HepG2 (cell line): ENCODE data around the gene CDT1. TPM values are rescaled to one million over a fixed set of nuclear protein-coding genes. Genes with fewer than 3 reads are reported as not detected.

Source experiments
- ARID2 ChIP-seq: sonication (generic); formaldehyde crosslinking; IDR thresholded peaks from 2 replicates; pipeline ENCODE4 v1.8.1; 2022; ENCODE audit warnings: mild to moderate bottlenecking, missing genetic modification reagents, borderline replicate concordance
- ARNT ChIP-seq: fragments of 450-650 bp; IDR thresholded peaks from 2 replicates; pipeline ENCODE4 v1.6.1; 2017
- BCL6 ChIP-seq: IDR thresholded peaks from 2 replicates; pipeline ENCODE4 v1.6.1; 2016; ENCODE audit warnings: missing genetic modification reagents, missing compliant biosample characterization
- CC2D1A ChIP-seq: sonication (generic); formaldehyde crosslinking; IDR thresholded peaks from 2 replicates; pipeline ENCODE4 v1.8.1; 2023; ENCODE audit warnings: mild to moderate bottlenecking, missing genetic modification reagents
- DRAP1 ChIP-seq: IDR thresholded peaks from 2 replicates; pipeline ENCODE4 v1.6.1; 2016; ENCODE audit warnings: missing genetic modification reagents, missing compliant biosample characterization
- FOXC1 ChIP-seq: sonication (generic); formaldehyde crosslinking; IDR thresholded peaks from 2 replicates; pipeline ENCODE4 v1.8.0; 2022; ENCODE audit warnings: mild to moderate bottlenecking, missing genetic modification reagents, borderline replicate concordance
- FOXP1 ChIP-seq, 2 experiments: fragments of 450-650 bp in 1 of 2; IDR thresholded peaks; 2 replicates each; pipeline ENCODE4 v1.6.1; 2017 to 2018; ENCODE audit warnings: antibody characterized with exemption in 1 of 2
- KAT2B ChIP-seq: fragments of 150-350 bp; IDR thresholded peaks from 2 replicates; pipeline ENCODE4 v1.6.1; 2014; ENCODE audit warnings: low read depth, low read length, borderline replicate concordance
- KDM1A ChIP-seq: IDR thresholded peaks from 2 replicates; pipeline ENCODE4 v1.6.1; 2016; ENCODE audit warnings: missing compliant biosample characterization
- MTA3 ChIP-seq: sonication (generic); formaldehyde crosslinking; IDR thresholded peaks from 2 replicates; pipeline ENCODE4 v1.4.0; 2020; ENCODE audit warnings: missing genetic modification reagents
- MTF2 ChIP-seq: sonication (generic); formaldehyde crosslinking; IDR thresholded peaks from 2 replicates; pipeline ENCODE4 v1.5.0; 2020; ENCODE audit warnings: missing genetic modification reagents, borderline replicate concordance
- PPARG ChIP-seq: conservative IDR thresholded peaks from 2 replicates; pipeline ENCODE4 v1.6.1; 2016; ENCODE audit warnings: missing biosample characterization, missing genetic modification reagents
- ZBTB3 ChIP-seq: sonication (generic); formaldehyde crosslinking; IDR thresholded peaks from 2 replicates; pipeline ENCODE4 v1.4.0; 2020; ENCODE audit warnings: low read depth, mild to moderate bottlenecking, moderate library complexity, missing genetic modification reagents, borderline replicate concordance
- ZNF136 ChIP-seq: sonication (generic); formaldehyde crosslinking; IDR thresholded peaks from 2 replicates; pipeline ENCODE4 v1.8.1; 2022; ENCODE audit warnings: low read depth, mild to moderate bottlenecking, moderate library complexity, missing genetic modification reagents
- ZNF17 ChIP-seq: sonication (generic); formaldehyde crosslinking; IDR thresholded peaks from 2 replicates; pipeline ENCODE4 v1.5.0; 2020; ENCODE audit warnings: mild to moderate bottlenecking, missing genetic modification reagents
- ZNF18 ChIP-seq: sonication (generic); formaldehyde crosslinking; IDR thresholded peaks from 2 replicates; pipeline ENCODE4 v1.8.0; 2022; ENCODE audit warnings: mild to moderate bottlenecking, missing genetic modification reagents; ENCODE audit not compliant: insufficient replicate concordance
- ZNF235 ChIP-seq: sonication (generic); formaldehyde crosslinking; IDR thresholded peaks from 2 replicates; pipeline ENCODE4 v1.8.1; 2023; ENCODE audit warnings: mild to moderate bottlenecking, missing genetic modification reagents, borderline replicate concordance
- ZNF3 ChIP-seq: IDR thresholded peaks from 2 replicates; pipeline ENCODE4 v1.7.0; 2017; ENCODE audit warnings: inconsistent platforms
- ZNF446 ChIP-seq: sonication (generic); formaldehyde crosslinking; IDR thresholded peaks from 2 replicates; pipeline ENCODE4 v1.5.0; 2020; ENCODE audit warnings: mild to moderate bottlenecking, missing genetic modification reagents
- ZNF674 ChIP-seq: sonication (generic); formaldehyde crosslinking; IDR thresholded peaks from 2 replicates; pipeline ENCODE4 v1.5.0; 2020; ENCODE audit warnings: low read depth, mild to moderate bottlenecking, missing genetic modification reagents
- ZNF766 ChIP-seq: sonication (generic); formaldehyde crosslinking; IDR thresholded peaks from 2 replicates; pipeline ENCODE4 v1.5.0; 2020; ENCODE audit warnings: missing genetic modification reagents, borderline replicate concordance
- polyA plus RNA-seq, 8 experiments: library from polyadenylated mRNA; depleted of rRNA in 3 of 8; stranded (reverse) in 7 of 8; unstranded in 1 of 8; fragments of >200 nt; fragmentation: Illumina TruSeq in 4 of 8; extraction: Trizol in 4 of 8; gene quantifications; 2 replicates each; pipeline versions ENCODE4 v1.2.1 to v1.2.3, GENCODE V29; 2011 to 2016; ENCODE audit warnings: low read depth in 4 of 8, missing spikeins in 1 of 8, mixed read lengths in 1 of 8; ENCODE audit not compliant: insufficient read depth in 1 of 8
- total RNA-seq, 5 experiments: library from RNA; depleted of rRNA; stranded (reverse); fragments of >200 nt; fragmentation: Illumina TruSeq; extraction: Trizol; gene quantifications; 2 replicates each; pipeline ENCODE4 v1.2.3, GENCODE V29; 2016; ENCODE audit warnings: low read depth in 1 of 5
- TF ChIP-seq, protein P1 (sequence below): sonication (generic); formaldehyde crosslinking; IDR thresholded peaks from 2 replicates; pipeline ENCODE4 v1.5.0; 2020; ENCODE audit warnings: mild to moderate bottlenecking, missing genetic modification reagents, borderline replicate concordance
- TF ChIP-seq, protein P2 (sequence below): sonication (generic); formaldehyde crosslinking; IDR thresholded peaks from 2 replicates; pipeline ENCODE4 v1.5.1; 2020; ENCODE audit warnings: missing genetic modification reagents, mild to moderate bottlenecking, borderline replicate concordance

CDT1 gene
- total and polyA plus RNA-seq, 2 of the 13 experiments (the other 11 are each of a cell fraction or from before 2014, with no cell fraction given) = 23.1 to 23.8 TPM

DNA sequence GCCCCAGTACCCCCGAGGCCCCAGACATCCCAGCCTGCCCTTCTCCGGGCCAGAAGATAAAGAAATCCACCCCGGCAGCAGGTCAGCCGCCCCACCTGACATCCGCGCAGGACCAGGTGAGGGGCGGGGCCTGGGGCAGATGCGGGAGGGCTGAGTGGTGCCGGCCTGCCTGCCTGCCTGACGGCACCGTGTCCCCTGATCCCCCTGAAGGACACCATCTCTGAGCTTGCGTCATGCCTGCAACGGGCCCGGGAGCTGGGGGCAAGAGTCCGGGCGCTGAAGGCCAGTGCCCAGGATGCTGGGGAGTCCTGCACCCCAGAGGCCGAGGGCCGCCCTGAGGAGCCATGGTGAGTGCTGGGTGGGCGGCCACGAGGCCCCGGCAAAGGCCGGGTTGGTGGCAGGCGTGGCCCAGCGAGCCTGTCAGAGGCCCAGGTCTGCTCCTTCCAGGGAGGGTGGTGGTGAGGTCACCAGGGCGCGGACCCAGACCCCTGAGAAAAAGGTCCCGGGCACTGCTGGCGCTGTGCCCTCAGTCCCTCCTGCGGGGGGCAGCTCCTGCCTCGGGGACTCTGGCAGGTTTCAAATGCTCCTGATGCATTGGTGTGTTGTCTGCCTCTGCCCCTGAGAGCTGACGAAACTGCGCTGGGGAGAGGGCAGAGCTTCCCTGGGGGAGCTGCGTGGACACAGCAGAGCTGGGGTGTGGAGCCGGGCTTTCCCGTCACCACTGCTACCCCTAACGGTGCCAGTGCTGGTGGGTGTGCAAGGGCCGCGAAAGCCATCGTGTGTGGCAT lies 1.2 kb downstream of the CDT1 start (continued):
- TF ChIP-seq FOXC1 (CRISPR knock-in tag) = no peak; the same call in 1 of the 2 replicates
- TF ChIP-seq ARNT = no peak
- TF ChIP-seq ZNF235 = peak; percentile 27; the same call in 1 of the 2 replicates
- no peak; the same call in 1 of the 2 replicates for TF ChIP-seq BCL6 (CRISPR knock-in tag)
- TF ChIP-seq KAT2B = no peak
- no peak for TF ChIP-seq ARID2 (CRISPR knock-in tag)
- TF ChIP-seq, protein P1, sequence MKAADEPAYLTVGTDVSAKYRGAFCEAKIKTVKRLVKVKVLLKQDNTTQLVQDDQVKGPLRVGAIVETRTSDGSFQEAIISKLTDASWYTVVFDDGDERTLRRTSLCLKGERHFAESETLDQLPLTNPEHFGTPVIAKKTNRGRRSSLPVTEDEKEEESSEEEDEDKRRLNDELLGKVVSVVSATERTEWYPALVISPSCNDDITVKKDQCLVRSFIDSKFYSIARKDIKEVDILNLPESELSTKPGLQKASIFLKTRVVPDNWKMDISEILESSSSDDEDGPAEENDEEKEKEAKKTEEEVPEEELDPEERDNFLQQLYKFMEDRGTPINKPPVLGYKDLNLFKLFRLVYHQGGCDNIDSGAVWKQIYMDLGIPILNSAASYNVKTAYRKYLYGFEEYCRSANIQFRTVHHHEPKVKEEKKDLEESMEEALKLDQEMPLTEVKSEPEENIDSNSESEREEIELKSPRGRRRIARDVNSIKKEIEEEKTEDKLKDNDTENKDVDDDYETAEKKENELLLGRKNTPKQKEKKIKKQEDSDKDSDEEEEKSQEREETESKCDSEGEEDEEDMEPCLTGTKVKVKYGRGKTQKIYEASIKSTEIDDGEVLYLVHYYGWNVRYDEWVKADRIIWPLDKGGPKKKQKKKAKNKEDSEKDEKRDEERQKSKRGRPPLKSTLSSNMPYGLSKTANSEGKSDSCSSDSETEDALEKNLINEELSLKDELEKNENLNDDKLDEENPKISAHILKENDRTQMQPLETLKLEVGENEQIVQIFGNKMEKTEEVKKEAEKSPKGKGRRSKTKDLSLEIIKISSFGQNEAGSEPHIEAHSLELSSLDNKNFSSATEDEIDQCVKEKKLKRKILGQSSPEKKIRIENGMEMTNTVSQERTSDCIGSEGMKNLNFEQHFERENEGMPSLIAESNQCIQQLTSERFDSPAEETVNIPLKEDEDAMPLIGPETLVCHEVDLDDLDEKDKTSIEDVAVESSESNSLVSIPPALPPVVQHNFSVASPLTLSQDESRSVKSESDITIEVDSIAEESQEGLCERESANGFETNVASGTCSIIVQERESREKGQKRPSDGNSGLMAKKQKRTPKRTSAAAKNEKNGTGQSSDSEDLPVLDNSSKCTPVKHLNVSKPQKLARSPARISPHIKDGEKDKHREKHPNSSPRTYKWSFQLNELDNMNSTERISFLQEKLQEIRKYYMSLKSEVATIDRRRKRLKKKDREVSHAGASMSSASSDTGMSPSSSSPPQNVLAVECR = peak; percentile 66; the same call in 1 of the 2 replicates
- no peak for TF ChIP-seq ZNF136 (CRISPR knock-in tag)
- TF ChIP-seq MTA3 (CRISPR knock-in tag) = no peak
- no peak for TF ChIP-seq DRAP1 (CRISPR knock-in tag)
- 0 out of 2 replicates have a peak, but pooled peaks have one; percentile 55 for TF ChIP-seq CC2D1A (CRISPR knock-in tag)
- no peak for TF ChIP-seq PPARG (CRISPR knock-in tag)
- no peak for TF ChIP-seq KDM1A (CRISPR knock-in tag)
- no peak for TF ChIP-seq ZBTB3 (CRISPR knock-in tag)
- no peak for TF ChIP-seq ZNF766 (CRISPR knock-in tag)
- TF ChIP-seq MTF2 (CRISPR knock-in tag) = no peak
- no peak for TF ChIP-seq FOXP1 (IDR thresholded peaks at IDR 0.05)
- TF ChIP-seq FOXP1 (CRISPR knock-in tag; IDR thresholded peaks at IDR 0.05) = no peak
- no peak for TF ChIP-seq ZNF446 (CRISPR knock-in tag)
- no peak for TF ChIP-seq ZNF3
- TF ChIP-seq ZNF18 = no peak
- no peak for TF ChIP-seq ZNF17 (CRISPR knock-in tag)
- TF ChIP-seq, protein P2, sequence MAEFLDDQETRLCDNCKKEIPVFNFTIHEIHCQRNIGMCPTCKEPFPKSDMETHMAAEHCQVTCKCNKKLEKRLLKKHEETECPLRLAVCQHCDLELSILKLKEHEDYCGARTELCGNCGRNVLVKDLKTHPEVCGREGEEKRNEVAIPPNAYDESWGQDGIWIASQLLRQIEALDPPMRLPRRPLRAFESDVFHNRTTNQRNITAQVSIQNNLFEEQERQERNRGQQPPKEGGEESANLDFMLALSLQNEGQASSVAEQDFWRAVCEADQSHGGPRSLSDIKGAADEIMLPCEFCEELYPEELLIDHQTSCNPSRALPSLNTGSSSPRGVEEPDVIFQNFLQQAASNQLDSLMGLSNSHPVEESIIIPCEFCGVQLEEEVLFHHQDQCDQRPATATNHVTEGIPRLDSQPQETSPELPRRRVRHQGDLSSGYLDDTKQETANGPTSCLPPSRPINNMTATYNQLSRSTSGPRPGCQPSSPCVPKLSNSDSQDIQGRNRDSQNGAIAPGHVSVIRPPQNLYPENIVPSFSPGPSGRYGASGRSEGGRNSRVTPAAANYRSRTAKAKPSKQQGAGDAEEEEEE = no peak
- no peak for TF ChIP-seq ZNF674
